M059J (cell line): ENCODE data around the gene ASRGL1. TPM values are rescaled to one million over a fixed set of nuclear protein-coding genes. Genes with fewer than 3 reads are reported as not detected.
"Not testable (repeated sequence)": the region's sequence is repeated elsewhere in the genome, so short reads cannot be mapped to it uniquely, and the experiment has no call there.

Source experiments
- DNase-seq: peaks from one replicate; pipeline ENCODE4 v3.0.0-alpha.2; 2012; ENCODE audit warnings: low read depth
- total RNA-seq: library from RNA; depleted of rRNA; stranded (reverse); fragments of >200 nt; shearing (Covaris generic); gene quantifications from 2 replicates; pipeline ENCODE4 v1.2.3, GENCODE V29; 2014

Gene ASRGL1
- total RNA-seq, 1 experiment from 2014 or later = 25.8 TPM

- no peak for DNase-seq
These were observed 15.4 kb downstream of the ASRGL1 start for GRCh38 chr11:62352355-62353336.

- DNase-seq = no peak
These were observed 16.6 kb downstream of the ASRGL1 start for GRCh38 chr11:62353841-62354240.

- no peak for DNase-seq
These were observed 21.0 kb downstream of the ASRGL1 start for GRCh38 chr11:62358273-62358672.

- no peak for DNase-seq
These were observed 22.2 kb downstream of the ASRGL1 start for GRCh38 chr11:62359475-62359874.

GRCh38 chr11:62360685-62361084 is 23.4 kb downstream of the ASRGL1 start:
- no peak for DNase-seq

- DNase-seq = not testable (repeated sequence)
These were observed 31.7 kb downstream of the ASRGL1 start for GRCh38 chr11:62368861-62369477.

GRCh38 chr11:62370743-62371440 is 33.6 kb downstream of the ASRGL1 start:
- no peak for DNase-seq

GRCh38 chr11:62372871-62373270 is 35.6 kb downstream of the ASRGL1 start:
- DNase-seq = no peak

GRCh38 chr11:62373464-62374119 is 36.3 kb downstream of the ASRGL1 start:
- no peak for DNase-seq

GRCh38 chr11:62374801-62375200 is 37.6 kb downstream of the ASRGL1 start:
- no peak for DNase-seq

GRCh38 chr11:62378459-62379063 is 41.3 kb downstream of the ASRGL1 start:
- peak; percentile 54 for DNase-seq

GRCh38 chr11:62379586-62379985 is 42.3 kb downstream of the ASRGL1 start:
- not testable (repeated sequence) for DNase-seq

- peak; percentile 70 for DNase-seq
These were observed 43.6 kb downstream of the ASRGL1 start for GRCh38 chr11:62380821-62381245.

- DNase-seq = no peak
These were observed 46.6 kb downstream of the ASRGL1 start for GRCh38 chr11:62383822-62384221.

GRCh38 chr11:62386083-62386482 is 48.8 kb downstream of the ASRGL1 start:
- DNase-seq = not testable (repeated sequence)

GRCh38 chr11:62387381-62387780 is 50.1 kb downstream of the ASRGL1 start:
- DNase-seq = no peak

GRCh38 chr11:62388999-62389398 is 51.8 kb downstream of the ASRGL1 start:
- DNase-seq = no peak

- no peak for DNase-seq
These were observed 53.0 kb downstream of the ASRGL1 start for GRCh38 chr11:62390237-62390636.

- no peak for DNase-seq
These were observed 53.5 kb downstream of the ASRGL1 start for GRCh38 chr11:62390722-62391121.

GRCh38 chr11:62391642-62392425 is 54.6 kb downstream of the ASRGL1 start:
- no peak for DNase-seq
